Neural progenitor cell (in vitro differentiated cells): Measurements from ENCODE around the gene RNPS1. TPM values are rescaled to one million over a fixed set of nuclear protein-coding genes. Genes with fewer than 3 reads are reported as not detected.

Experiments
- DNase-seq: peaks from one replicate; pipeline ENCODE4 v3.0.0-alpha.2; 2016; ENCODE audit warnings: low spot score
- H2AFZ ChIP-seq: fragments of 200-600 bp; sonication (generic); replicated peaks from 2 replicates; pipeline ENCODE4 v1.6.1; 2016; ENCODE audit warnings: antibody characterized with exemption
- H3F3A ChIP-seq: fragments of 200-600 bp; sonication (generic); 2 replicates; pipeline ENCODE4 v1.6.1; 2016; ENCODE audit warnings: antibody characterized with exemption, low read depth
- H3K27ac ChIP-seq: fragments of 200-600 bp; sonication (generic); 2 replicates; pipeline ENCODE4 v1.5.1; 2016; ENCODE audit warnings: mild to moderate bottlenecking
- H3K27me3 ChIP-seq: fragments of 200-600 bp; sonication (generic); 2 replicates; pipeline ENCODE4 v1.6.1; 2016; ENCODE audit warnings: mild to moderate bottlenecking, moderate library complexity
- H3K36me3 ChIP-seq: fragments of 200-600 bp; sonication (generic); 2 replicates; pipeline ENCODE4 v1.5.1; 2016
- H3K4me1 ChIP-seq: fragments of 200-600 bp; sonication (generic); 2 replicates; pipeline ENCODE4 v1.6.1; 2016; ENCODE audit warnings: mixed run types
- H3K4me2 ChIP-seq: fragments of 200-600 bp; sonication (generic); 2 replicates; pipeline ENCODE4 v1.6.1; 2016
- H3K4me3 ChIP-seq: fragments of 200-600 bp; sonication (generic); 2 replicates; pipeline ENCODE4 v1.5.1; 2016
- H3K79me2 ChIP-seq: fragments of 200-600 bp; sonication (generic); 2 replicates; pipeline ENCODE4 v1.6.1; 2016; ENCODE audit warnings: low read depth
- H3K9ac ChIP-seq: fragments of 200-600 bp; sonication (generic); 2 replicates; pipeline ENCODE4 v1.6.1; 2016
- H3K9me3 ChIP-seq: fragments of 200-600 bp; sonication (generic); 2 replicates; pipeline ENCODE4 v1.5.1; 2016; ENCODE audit warnings: low read depth
- H4K20me1 ChIP-seq: fragments of 200-600 bp; sonication (generic); 2 replicates; pipeline ENCODE4 v1.6.1; 2016; ENCODE audit warnings: low read depth
- H3K27ac Mint-ChIP-seq: 3 replicates; pipeline ENCODE4 v1.8.0; 2021; ENCODE audit warnings: mixed read lengths
- H3K27me3 Mint-ChIP-seq: 2 replicates; pipeline ENCODE4 v1.8.0; 2022; ENCODE audit warnings: low read depth, mild to moderate bottlenecking, inconsistent platforms, moderate library complexity, mixed read lengths; ENCODE audit not compliant: insufficient read depth
- H3K36me3 Mint-ChIP-seq: 3 replicates; pipeline ENCODE4 v1.8.0; 2021; ENCODE audit warnings: mixed read lengths
- H3K4me1 Mint-ChIP-seq: 3 replicates; pipeline ENCODE4 v1.8.0; 2021; ENCODE audit warnings: mixed read lengths
- H3K4me3 Mint-ChIP-seq: 3 replicates; pipeline ENCODE4 v1.8.0; 2021; ENCODE audit warnings: mild to moderate bottlenecking, moderate library complexity, mixed read lengths
- H3K9me3 Mint-ChIP-seq: 3 replicates; pipeline ENCODE4 v1.8.0; 2020; ENCODE audit warnings: mixed read lengths
- CTCF ChIP-seq: fragments of 200-600 bp; sonication (generic); IDR thresholded peaks from 2 replicates; pipeline ENCODE4 v1.5.1; 2017; ENCODE audit warnings: antibody characterized with exemption, mild to moderate bottlenecking
- EZH2 ChIP-seq: fragments of 200-600 bp; sonication (generic); IDR thresholded peaks from 2 replicates; pipeline ENCODE4 v1.6.1; 2017; ENCODE audit warnings: antibody characterized with exemption, mild to moderate bottlenecking, moderate library complexity
- EZH2phosphoT487 ChIP-seq: fragments of 200-600 bp; sonication (generic); IDR thresholded peaks from 2 replicates; pipeline ENCODE4 v1.6.1; 2017; ENCODE audit warnings: antibody characterized with exemption
- total RNA-seq: library from RNA; depleted of rRNA; stranded (reverse); fragments of >200 nt; gene quantifications from 2 replicates; pipeline ENCODE4 v1.2.3, GENCODE V29; 2015; ENCODE audit warnings: low replicate concordance

RNPS1 gene
- total RNA-seq, 1 donor from 2014 or later, result 176 TPM

GRCh38 chr16:2257726-2258125 lies 10.2 kb downstream of the RNPS1 start:
- Histone ChIP-seq H3F3A (peaks cover 47% of the 10 kb centered on the region), H3K4me3 (no peak overlapping the region), H4K20me1 (peaks cover 67% of the 10 kb centered on the region), H3K4me2 (no peak overlapping the region), H3K27me3 (no peaks in the 10 kb centered on the region), H3K36me3 (peaks cover 23% of the 10 kb centered on the region), H2AFZ (no peak overlapping the region), H3K27ac (no peak overlapping the region), H3K9me3 (no peaks in the 10 kb centered on the region), H3K4me1 (no peaks in the 10 kb centered on the region), H3K9ac (no peak overlapping the region), H3K79me2 (peaks cover 64% of the 10 kb centered on the region)
- Mint-ChIP-seq H3K27ac (no peak overlapping the region), H3K4me1 (no peaks in the 10 kb centered on the region), H3K27me3 (peaks cover 8% of the 10 kb centered on the region), H3K9me3 (no peaks in the 10 kb centered on the region), H3K36me3 (peaks cover 47% of the 10 kb centered on the region), H3K4me3 (no peak overlapping the region)
- no peak for DNase-seq
- TF ChIP-seq EZH2 (no peak), EZH2phosphoT487 (no peak), CTCF (no peak)

DNA sequence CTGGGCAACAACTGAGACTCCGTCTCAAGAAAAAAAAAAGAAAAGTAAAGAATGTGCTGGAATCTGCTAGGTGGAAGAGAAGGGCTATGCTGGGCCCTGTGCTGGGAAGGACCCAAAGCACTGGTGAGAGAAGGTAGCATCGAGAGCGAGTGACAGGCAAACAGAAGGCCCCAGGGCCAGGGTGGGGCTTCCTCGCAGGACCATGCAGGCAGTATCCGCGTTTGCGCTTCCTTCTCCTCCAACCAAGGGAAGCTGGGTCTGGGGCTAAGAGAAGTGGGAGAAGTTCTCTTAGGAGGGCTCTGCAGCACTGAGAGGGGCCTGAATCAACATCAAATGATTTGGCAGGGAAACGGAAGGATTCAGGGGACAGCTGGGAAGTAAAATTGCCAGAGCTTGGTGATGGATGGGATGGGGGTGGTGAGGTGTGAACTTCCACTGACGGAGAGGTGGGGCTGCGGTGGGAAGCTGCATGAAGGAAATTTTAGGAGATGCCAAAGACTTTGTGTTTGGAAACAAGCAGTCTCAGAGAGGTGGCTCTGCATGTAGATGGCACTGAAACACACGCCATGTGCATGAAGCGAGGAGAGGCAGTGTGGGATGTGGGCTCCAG lies 11.3 kb downstream of the RNPS1 start:
- peaks cover 22% of the 10 kb centered on the region for H3K36me3 ChIP-seq
- DNase-seq, result no peak
- Mint-ChIP-seq H3K9me3 (no peaks in the 10 kb centered on the region), H3K27ac (no peak overlapping the region), H3K27me3 (peaks cover 8% of the 10 kb centered on the region), H3K4me1 (peaks cover 4% of the 10 kb centered on the region), H3K4me3 (peak overlapping the region; percentile 33), H3K36me3 (peaks cover 39% of the 10 kb centered on the region)
- H3F3A ChIP-seq, result peaks cover 55% of the 10 kb centered on the region
- no peaks in the 10 kb centered on the region for H3K9me3 ChIP-seq
- H3K4me1 ChIP-seq, result peaks cover 3% of the 10 kb centered on the region
- no peak overlapping the region for H3K4me2 ChIP-seq
- H2AFZ ChIP-seq, result no peak overlapping the region
- H3K4me3 ChIP-seq, result no peak overlapping the region
- no peak overlapping the region for H3K9ac ChIP-seq
- peaks cover 53% of the 10 kb centered on the region for H3K79me2 ChIP-seq
- H3K27ac ChIP-seq, result no peak overlapping the region
- peaks cover 67% of the 10 kb centered on the region for H4K20me1 ChIP-seq
- TF ChIP-seq EZH2, result no peak
- TF ChIP-seq EZH2phosphoT487, result no peak
- TF ChIP-seq CTCF, result no peak
- H3K27me3 ChIP-seq, result no peaks in the 10 kb centered on the region

DNA sequence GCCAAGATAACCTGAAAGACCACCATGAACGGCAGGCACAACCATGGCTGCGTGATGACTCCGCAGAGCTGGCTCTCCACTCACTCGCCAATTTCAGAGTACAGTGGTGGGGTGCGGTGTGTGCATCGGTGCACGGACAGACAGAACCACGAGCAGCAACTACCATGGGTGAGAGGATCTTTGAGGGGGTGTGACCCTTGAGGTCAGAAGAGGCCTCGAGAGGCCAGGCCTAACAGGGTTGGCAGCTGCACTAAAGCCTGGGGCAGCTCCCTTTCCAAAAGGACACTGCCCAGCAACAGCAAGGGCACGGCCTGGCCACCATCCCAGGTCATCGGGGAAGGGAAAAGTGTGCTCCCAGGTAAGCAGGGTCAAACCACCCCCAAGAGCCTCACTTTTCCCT lies 14.6 kb downstream of the RNPS1 start:
- no peak overlapping the region for H2AFZ ChIP-seq
- H3K27me3 ChIP-seq, result no peaks in the 10 kb centered on the region
- Mint-ChIP-seq H3K4me3 (peak overlapping the region; percentile 59), H3K27ac (no peak overlapping the region), H3K9me3 (no peaks in the 10 kb centered on the region), H3K4me1 (peaks cover 9% of the 10 kb centered on the region), H3K36me3 (peaks cover 27% of the 10 kb centered on the region), H3K27me3 (peaks cover 9% of the 10 kb centered on the region)
- DNase-seq, result no peak
- H3K4me2 ChIP-seq, result no peak overlapping the region
- peaks cover 49% of the 10 kb centered on the region for H3K79me2 ChIP-seq
- no peak overlapping the region for H3K9ac ChIP-seq
- H3K27ac ChIP-seq, result no peak overlapping the region
- peaks cover 49% of the 10 kb centered on the region for H3F3A ChIP-seq
- no peak for TF ChIP-seq CTCF
- no peak for TF ChIP-seq EZH2
- TF ChIP-seq EZH2phosphoT487, result no peak
- no peaks in the 10 kb centered on the region for H3K9me3 ChIP-seq
- H3K4me3 ChIP-seq, result no peak overlapping the region
- peaks cover 48% of the 10 kb centered on the region for H4K20me1 ChIP-seq
- H3K4me1 ChIP-seq, result peaks cover 9% of the 10 kb centered on the region
- peaks cover 3% of the 10 kb centered on the region for H3K36me3 ChIP-seq
